Hematopoietic multipotent progenitor cell treated with erythropoietin and hydrocortisone succinate and interleukin-3 and kit ligand, for 17 days (in vitro differentiated cells): ENCODE measurements around the gene NHLRC3.
"Not testable (repeated sequence)": the region's sequence is repeated elsewhere in the genome, so short reads cannot be mapped to it uniquely, and the experiment has no call there.

ENCODE experiments used
- DNase-seq: peaks from one replicate; pipeline ENCODE4 v3.0.0-alpha.2; 2015; ENCODE audit warnings: low spot score

Gene NHLRC3

GRCh38 chr13:39047560-39047959, 9.3 kb downstream of the NHLRC3 start:
- DNase-seq, result no peak

GRCh38 chr13:39048806-39049205, 10.6 kb downstream of the NHLRC3 start:
- no peak for DNase-seq

- DNase-seq, result no peak
Measured at GRCh38 chr13:39049274-39049673, 11.0 kb downstream of the NHLRC3 start.

- DNase-seq, result peak; percentile 31
Measured at GRCh38 chr13:39051157-39051556, 12.9 kb downstream of the NHLRC3 start.

- no peak for DNase-seq
Measured at GRCh38 chr13:39052944-39053343, 14.7 kb downstream of the NHLRC3 start.

- no peak for DNase-seq
Measured at GRCh38 chr13:39054112-39054511, 15.9 kb downstream of the NHLRC3 start.

- DNase-seq, result no peak
Measured at GRCh38 chr13:39056018-39056417, 17.8 kb downstream of the NHLRC3 start.

- DNase-seq, result no peak
Measured at GRCh38 chr13:39058040-39058439, 19.8 kb downstream of the NHLRC3 start.

GRCh38 chr13:39062004-39062403, 23.7 kb downstream of the NHLRC3 start:
- DNase-seq, result no peak

- no peak for DNase-seq
Measured at GRCh38 chr13:39072842-39073241, 34.6 kb downstream of the NHLRC3 start.

- no peak for DNase-seq
Measured at GRCh38 chr13:39073983-39074382, 35.7 kb downstream of the NHLRC3 start.

- DNase-seq, result not testable (repeated sequence)
Measured at GRCh38 chr13:39086251-39086945, 48.1 kb downstream of the NHLRC3 start.

- no peak for DNase-seq
Measured at GRCh38 chr13:39091586-39091985, 53.3 kb downstream of the NHLRC3 start.

GRCh38 chr13:39095500-39095899, 57.2 kb downstream of the NHLRC3 start:
- DNase-seq, result no peak

GRCh38 chr13:39099231-39099630, 61.0 kb downstream of the NHLRC3 start:
- no peak for DNase-seq
